Diencephalon (tissue), 1 donor: ENCODE measurements around the gene TRPC6. TPM values are rescaled to one million over a fixed set of nuclear protein-coding genes. Genes with fewer than 3 reads are reported as not detected.

Experiments used
- small RNA-seq: library from RNA; depleted of rRNA; stranded (forward); fragments of <200 nt; gene quantifications from one replicate; pipeline ENCODE3, GENCODE V24; 2014
- total RNA-seq: library from RNA; depleted of rRNA; stranded (reverse); fragments of >200 nt; gene quantifications from one replicate; pipeline ENCODE4 v1.2.3, GENCODE V29; 2014

The TRPC6 gene
- total RNA-seq = 5.3 TPM

DNA sequence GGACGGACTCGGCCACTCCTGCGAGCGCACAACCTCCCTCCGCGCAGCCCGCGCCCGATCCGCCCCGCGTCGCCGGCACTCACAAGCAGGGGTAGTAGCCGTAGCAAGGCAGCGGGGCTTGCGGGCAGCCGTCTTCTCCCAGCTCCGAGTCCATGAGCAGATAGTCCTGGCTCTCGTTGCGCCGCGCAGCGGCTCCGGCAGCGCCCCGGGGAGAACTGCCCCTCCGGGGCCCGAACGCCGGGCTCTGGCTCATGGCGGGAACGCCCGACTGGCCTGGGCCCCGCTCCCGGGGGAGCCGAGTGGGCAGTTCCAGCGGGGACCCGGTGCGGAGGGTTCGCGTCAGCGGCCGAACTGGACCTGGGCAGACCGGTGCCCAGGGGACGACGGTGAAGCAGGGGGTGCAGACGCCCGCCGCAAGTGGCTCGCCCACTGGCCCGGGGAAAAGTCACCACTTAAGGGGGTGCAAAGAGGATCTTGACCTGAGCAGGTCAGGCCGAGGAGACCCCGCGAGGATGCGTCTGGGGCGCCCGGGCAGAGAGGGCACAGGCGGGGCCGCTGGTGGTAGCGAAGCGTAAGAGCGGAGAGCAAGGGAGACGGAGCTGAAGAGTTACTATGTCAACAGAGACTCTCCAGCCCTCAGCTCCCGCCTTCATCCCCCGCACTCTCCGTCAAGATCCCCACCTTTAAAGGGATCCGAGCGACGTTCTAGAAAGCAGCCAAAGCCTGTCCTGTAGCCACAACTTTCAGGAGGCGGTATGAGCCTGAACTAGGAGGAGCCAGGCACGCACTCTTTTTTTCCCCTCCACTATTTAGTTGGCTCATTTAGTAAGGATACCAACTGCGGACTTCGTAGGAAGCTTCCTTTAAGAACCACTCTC is at the start of gene TRPC6:
Gene TRPC6 (minus strand): TSS at position 757 of the 878 bp plus-strand sequence. CDS start 504 bp downstream, at position 253.

Small RNAs within 50 kb of the gene (small RNA-seq; reads per million reads assigned to genes)
- not detected for gene MIR3920
